GM19452 (cell line): Measurements from ENCODE around the gene AEN.

Source experiments
- ATAC-seq: cut with Tn5 transposase; IDR thresholded peaks from one replicate; pipeline ENCODE4 v1.9.1; 2021; ENCODE audit not compliant: unreplicated experiment

Gene AEN

GRCh38 chr15:88613074-88613944 lies 7.8 kb upstream of the AEN start:
- no peak for ATAC-seq

- no peak for ATAC-seq
Observed at GRCh38 chr15:88615303-88616107, 5.6 kb upstream of the AEN start.

- ATAC-seq, result no peak
Observed at GRCh38 chr15:88616240-88616639, 4.9 kb upstream of the AEN start.

- no peak for ATAC-seq
Observed at GRCh38 chr15:88617031-88617722, 4.0 kb upstream of the AEN start.

GRCh38 chr15:88617790-88618189 lies 3.4 kb upstream of the AEN start:
- no peak for ATAC-seq

- ATAC-seq, result no peak
Observed at GRCh38 chr15:88618686-88619085, 2.5 kb upstream of the AEN start.

- ATAC-seq, result no peak
Observed at GRCh38 chr15:88619796-88620195, 1.3 kb upstream of the AEN start.

- ATAC-seq, result peak; percentile 32
Observed at GRCh38 chr15:88621789-88622604, 857 bp downstream of the AEN start.

GRCh38 chr15:88622605-88622975 lies 1.4 kb downstream of the AEN start:
- ATAC-seq, result no peak

- ATAC-seq, result no peak
Observed at GRCh38 chr15:88623061-88623460, 1.9 kb downstream of the AEN start.

GRCh38 chr15:88623632-88624031 lies 2.5 kb downstream of the AEN start:
- no peak for ATAC-seq

GRCh38 chr15:88624156-88624970 lies 3.2 kb downstream of the AEN start:
- peak; percentile 26 for ATAC-seq

GRCh38 chr15:88624971-88625490 lies 3.9 kb downstream of the AEN start:
- ATAC-seq, result no peak

- no peak for ATAC-seq
Observed at GRCh38 chr15:88625943-88626741, 5.0 kb downstream of the AEN start.

- ATAC-seq, result no peak
Observed at GRCh38 chr15:88627463-88627862, 6.3 kb downstream of the AEN start.

- no peak for ATAC-seq
Observed at GRCh38 chr15:88628018-88628654, 7.0 kb downstream of the AEN start.

- no peak for ATAC-seq
Observed at GRCh38 chr15:88629071-88629470, 7.9 kb downstream of the AEN start.

GRCh38 chr15:88630141-88630721 lies 9.1 kb downstream of the AEN start:
- no peak for ATAC-seq
